ENCODE results near the gene SLC25A10. TPM values are rescaled to one million over a fixed set of nuclear protein-coding genes. Genes with fewer than 3 reads are reported as not detected.

Gene SLC25A10
- total RNA-seq, 4 donors from 2014 or later, result 5.6 to 11.3 (median 7.6) TPM; not detected in 1

- H3K4me1 ChIP-seq, result peaks cover 0 to 7% of the 10 kb centered on the region in 2 donors
- H3K36me3 ChIP-seq, result no peaks in the 10 kb centered on the region
- H3K9me3 ChIP-seq, result no peaks in the 10 kb centered on the region
- DNase-seq, result peak; percentile 95 to 96
- H3K4me3 ChIP-seq, result peak within 1 kb of the TSS; percentile 76 to 96
- intact Hi-C loops (cut with DNase I; ENCODE audit: low total_unique reads), result no loop called here
- TF ChIP-seq CTCF (IDR thresholded peaks at IDR 0.05) (no peak), POLR2A (IDR thresholded peaks at IDR 0.05) (peak; percentile 45 to 90)
- no peaks in the 10 kb centered on the region for H3K27me3 ChIP-seq
- H3K27ac ChIP-seq, result peak within 1 kb of the TSS; percentile 59 to 92
Observed at GRCh38 chr17:81666342-81667191, 45.5 kb upstream of the SLC25A10 start, which contains the start of the genes CCDC137 and OXLD1. TSS of gene CCDC137 (plus strand) at chr17:81666737. CDS start at chr17:81666767, 30 bp downstream. TSS of gene OXLD1 (minus strand) at chr17:81666605. CDS start at chr17:81666577, 28 bp downstream.

- peaks cover 0 to 7% of the 10 kb centered on the region in 2 donors for H3K4me1 ChIP-seq
- no peak for DNase-seq
- no peaks in the 10 kb centered on the region for H3K36me3 ChIP-seq
- H3K27me3 ChIP-seq, result no peaks in the 10 kb centered on the region
- H3K9me3 ChIP-seq, result no peaks in the 10 kb centered on the region
- no peak overlapping the region for H3K27ac ChIP-seq
- intact Hi-C loops (cut with DNase I; ENCODE audit: low total_unique reads), result no loop called here
- no peak for TF ChIP-seq POLR2A (IDR thresholded peaks at IDR 0.05)
- no peak for TF ChIP-seq CTCF (IDR thresholded peaks at IDR 0.05)
- no peak overlapping the region for H3K4me3 ChIP-seq
Observed at GRCh38 chr17:81667754-81668153, 44.3 kb upstream of the SLC25A10 start.

- intact Hi-C loops (cut with DNase I; ENCODE audit: low total_unique reads), result no loop called here
- TF ChIP-seq POLR2A (IDR thresholded peaks at IDR 0.05), result no peak
- TF ChIP-seq CTCF (IDR thresholded peaks at IDR 0.05), result no peak
- Histone ChIP-seq H3K4me3 (no peak overlapping the region), H3K27ac (no peak overlapping the region), H3K27me3 (no peaks in the 10 kb centered on the region), H3K36me3 (no peaks in the 10 kb centered on the region), H3K4me1 (peaks cover 0 to 6% of the 10 kb centered on the region in 2 donors), H3K9me3 (no peaks in the 10 kb centered on the region)
- no peak for DNase-seq
Observed at GRCh38 chr17:81672504-81672903, 39.6 kb upstream of the SLC25A10 start.

GRCh38 chr17:81672954-81673353 lies 39.1 kb upstream of the SLC25A10 start:
- no peak overlapping the region for H3K27ac ChIP-seq
- H3K36me3 ChIP-seq, result no peaks in the 10 kb centered on the region
- H3K9me3 ChIP-seq, result no peaks in the 10 kb centered on the region
- no peaks in the 10 kb centered on the region for H3K27me3 ChIP-seq
- no peak overlapping the region for H3K4me3 ChIP-seq
- intact Hi-C loops (cut with DNase I; ENCODE audit: low total_unique reads), result no loop called here
- no peak for DNase-seq
- TF ChIP-seq POLR2A (IDR thresholded peaks at IDR 0.05) (no peak), CTCF (IDR thresholded peaks at IDR 0.05) (no peak)
- H3K4me1 ChIP-seq, result peaks cover 0 to 1% of the 10 kb centered on the region in 2 donors

GRCh38 chr17:81673561-81674258 lies 38.4 kb upstream of the SLC25A10 start:
- Histone ChIP-seq H3K27me3 (no peaks in the 10 kb centered on the region), H3K9me3 (no peaks in the 10 kb centered on the region), H3K36me3 (no peaks in the 10 kb centered on the region), H3K4me1 (no peaks in the 10 kb centered on the region), H3K27ac (no peak overlapping the region), H3K4me3 (no peak overlapping the region)
- DNase-seq, result no peak
- no peak for TF ChIP-seq CTCF (IDR thresholded peaks at IDR 0.05)
- no peak for TF ChIP-seq POLR2A (IDR thresholded peaks at IDR 0.05)
- intact Hi-C loops (cut with DNase I; ENCODE audit: low total_unique reads), result no loop called here
